Upper lobe of left lung (tissue), 4 donors: ENCODE data around the gene TPM4.

Experiments used
- CTCF ChIP-seq, 6 experiments: fragments of 450-650 bp in 4 of 6; fragments of 200-600 bp in 2 of 6; sonication (generic) in 2 of 6; IDR thresholded peaks; one replicate each; pipeline ENCODE4 v1.5.1; 2016 to 2019; ENCODE audit warnings: antibody characterized with exemption in 6 of 6
- EP300 ChIP-seq, 4 donors: sonication (generic); formaldehyde crosslinking; IDR thresholded peaks; one replicate each; pipeline ENCODE4 v1.5.1; 2017; ENCODE audit warnings: antibody characterized with exemption in 4 of 4, control low read depth in 2 of 4

GRCh38 chr19:16095071-16095571, 18.8 kb downstream of the TPM4 start:
- TF ChIP-seq CTCF (IDR thresholded peaks at IDR 0.05) (no peak), EP300 (IDR thresholded peaks at IDR 0.05) (no peak)
